ENCODE results near the gene FOXP1. TPM values are rescaled to one million over a fixed set of nuclear protein-coding genes. Genes with fewer than 3 reads are reported as not detected.

FOXP1 gene
- total and polyA plus RNA-seq, 2 of the 8 experiments (the other 6 are each of a cell fraction or from before 2014, with no cell fraction given) = 13.9 to 25.4 TPM

DNA sequence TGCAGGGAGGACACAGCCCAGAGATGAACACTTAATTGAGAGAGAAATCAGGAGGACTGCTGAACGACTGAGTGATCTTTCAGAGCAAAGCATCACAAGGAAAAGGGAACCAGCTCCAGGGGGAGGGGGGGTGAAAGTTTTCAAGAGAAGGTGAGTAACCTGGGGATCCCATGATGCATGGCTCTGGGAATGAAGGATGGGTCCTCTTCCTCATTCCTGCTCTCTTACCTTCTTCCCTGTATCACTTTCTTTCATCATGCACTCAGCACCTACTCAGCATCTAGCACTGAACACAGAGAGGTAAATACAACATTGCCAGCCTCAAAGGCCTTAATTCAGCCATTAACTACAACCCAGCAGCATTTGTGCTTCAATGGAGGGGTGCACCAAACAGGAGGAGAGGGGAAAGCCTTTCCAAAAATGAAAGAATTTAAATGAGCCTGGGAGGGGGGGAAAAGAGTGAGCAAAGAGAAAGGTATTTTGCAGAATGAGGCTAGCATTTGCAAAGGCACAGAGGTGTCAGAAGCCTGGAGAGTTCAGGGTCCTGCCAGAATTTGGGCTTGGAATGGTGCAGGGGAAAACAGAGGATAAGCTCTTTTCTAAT is 427.4 kb downstream of the FOXP1 start:
- Histone ChIP-seq H3K79me1 (ENCODE audit: low read depth, low read length) (no peaks in the 10 kb centered on the region; the same call in 1 of the 2 replicates), H3K36me3 (ENCODE audit: control insufficient read depth in 2 of 4, insufficient read depth in 4 of 4, low read length in 3 of 4) (no peaks in the 10 kb centered on the region), H3K23ac (ENCODE audit: insufficient read length) (no peak overlapping the region), H3K23me2 (ENCODE audit: low read depth, low read length) (no peaks in the 10 kb centered on the region), H3K9ac (replicated peaks in 1 of 4; ENCODE audit: extremely low read depth in 1 of 4, low read depth in 3 of 4, low read length in 3 of 4) (no peak overlapping the region), H3K18ac (ENCODE audit: extremely low read depth, low read length) (no peak overlapping the region), H4K5ac (ENCODE audit: insufficient read length, low read depth, low read length) (no peak overlapping the region), H4K20me1 (replicated peaks in 1 of 2; ENCODE audit: control insufficient read depth in 1 of 2, insufficient read depth in 2 of 2, low read length in 2 of 2) (no peaks in the 10 kb centered on the region), H3K4me2 (ENCODE audit: insufficient read depth in 1 of 2, low read depth in 2 of 2, low read length in 2 of 2) (peak overlapping the region; percentile 15 to 26; a peak in 1 of 4 replicates), H2BK15ac (ENCODE audit: low read length) (no peak overlapping the region; the same call in 1 of the 2 replicates), H3K56ac (replicated peaks; ENCODE audit: insufficient read length, low read depth, low read length) (no peak overlapping the region), H3K79me2 (ENCODE audit: control insufficient read depth in 1 of 2, insufficient read depth in 2 of 2, low read length in 2 of 2) (0 out of 4 replicates have a peak, but pooled peaks cover 0 to 2% of the 10 kb centered on the region in 2 experiments), H3K4me3 (ENCODE audit: extremely low read depth in 1 of 4, insufficient read depth in 2 of 4, low read depth in 3 of 4, low read length in 4 of 4) (no peak overlapping the region), H2AFZ (ENCODE audit: low read length) (no peak overlapping the region), H3K4ac (replicated peaks; ENCODE audit: insufficient read length, low read depth, low read length) (no peak overlapping the region), H2BK5ac (ENCODE audit: low read depth, low read length) (no peak overlapping the region), H3K9me3 (ENCODE audit: insufficient read depth in 2 of 2, low read depth in 1 of 2, low read length in 1 of 2) (no peaks in the 10 kb centered on the region), H3K4me1 (replicated peaks in 1 of 4; ENCODE audit: control insufficient read depth in 3 of 4, insufficient read depth in 4 of 4, low read length in 3 of 4) (peaks cover 9 to 33% (median 21%) of the 10 kb centered on the region in 4 experiments), H2BK20ac (ENCODE audit: low read length) (no peak overlapping the region), H4K91ac (replicated peaks; ENCODE audit: insufficient read length, low read length) (no peak overlapping the region), H3K27ac (ENCODE audit: low read depth, low read length) (no peak overlapping the region), H3K14ac (ENCODE audit: insufficient read length) (no peak overlapping the region), H4K8ac (ENCODE audit: extremely low read depth, insufficient read depth, low read length) (no peak overlapping the region), H3K27me3 (replicated peaks in 1 of 4; ENCODE audit: control insufficient read depth in 3 of 4, extremely low read depth in 1 of 4, insufficient read depth in 3 of 4, low read length in 3 of 4) (0 out of 7 replicates have a peak, but pooled peaks cover 0 to under 1% (median 0%) of the 10 kb centered on the region in 4 experiments), H2BK12ac (ENCODE audit: low read depth, low read length) (peak overlapping the region; percentile 68; the same call in 1 of the 2 replicates), H2AK5ac (ENCODE audit: low read depth, low read length) (no peak overlapping the region; the same call in 1 of the 2 replicates), H2BK120ac (replicated peaks; ENCODE audit: low read depth, low read length) (no peak overlapping the region)
- CTCF ChIA-PET (ENCODE audit: partially characterized antibody) = no interaction called here
- 50% methylated on average over 1 of the region's 1 CpG; no CpG with 5 or more reads in 1 of the 2 experiments for WGBS, 2 experiments (ENCODE audit: extremely low coverage in 1 of 2, insufficient coverage in 1 of 2, insufficient read length in 1 of 2, insufficient replicate concordance in 2 of 2, low coverage in 1 of 2, low lambda C conversion rate in 2 of 2, missing lambda C conversion rate in 1 of 2)
- TF ChIP-seq HDAC6 (IDR thresholded peaks at IDR 0.05; ENCODE audit: low read depth, low read length) (no peak), YY1 (IDR thresholded peaks at IDR 0.05; ENCODE audit: low read depth, low read length) (no peak)
- FAIRE-seq (peak; percentile 13), DNase-seq (ENCODE audit: low read depth in 1 of 2, low spot score in 2 of 2) (no peak)
- POLR2A ChIA-PET (ENCODE audit: partially characterized antibody) = no interaction called here

All from H1 (cell line).